Fibroblast of the aortic adventitia (primary cell): ENCODE measurements around the gene EFHC2. TPM values are rescaled to one million over a fixed set of nuclear protein-coding genes. Genes with fewer than 3 reads are reported as not detected.

Experiments used
- DNase-seq: peaks from one replicate; pipeline ENCODE4 v3.0.0-alpha.2; 2010; ENCODE audit warnings: low read depth
- H3K4me3 ChIP-seq: 2 replicates; pipeline ENCODE4 v1.5.1; 2011; ENCODE audit warnings: low read depth, mild to moderate bottlenecking, control low read depth, low read length, moderate library complexity
- CTCF ChIP-seq: IDR thresholded peaks from 2 replicates; pipeline ENCODE4 v1.5.1; 2011; ENCODE audit warnings: mild to moderate bottlenecking, low read length, control low read depth, inconsistent platforms; ENCODE audit not compliant: insufficient read depth
- total RNA-seq: library from RNA; depleted of rRNA; stranded (reverse); fragments of >200 nt; gene quantifications from 2 replicates; pipeline ENCODE4 v1.2.3, GENCODE V29; 2012; ENCODE audit warnings: low replicate concordance

EFHC2 gene
- total RNA-seq, 1 donor: 0.45 TPM

GRCh38 chrX:44240036-44240435, 103.4 kb downstream of the EFHC2 start:
- DNase-seq: no peak
- no peak for TF ChIP-seq CTCF
- no peak overlapping the region for H3K4me3 ChIP-seq

GRCh38 chrX:44239036-44239435, 104.4 kb downstream of the EFHC2 start:
- no peak for TF ChIP-seq CTCF
- DNase-seq: no peak
- no peak overlapping the region for H3K4me3 ChIP-seq

- no peak overlapping the region for H3K4me3 ChIP-seq
- DNase-seq: no peak
- no peak for TF ChIP-seq CTCF
Observed at GRCh38 chrX:44235534-44235933, 107.9 kb downstream of the EFHC2 start.

GRCh38 chrX:44234541-44234940, 108.9 kb downstream of the EFHC2 start:
- TF ChIP-seq CTCF: no peak
- H3K4me3 ChIP-seq: no peak overlapping the region
- DNase-seq: no peak

GRCh38 chrX:44234116-44234515, 109.4 kb downstream of the EFHC2 start:
- no peak for DNase-seq
- TF ChIP-seq CTCF: no peak

GRCh38 chrX:44232081-44232480, 111.4 kb downstream of the EFHC2 start:
- no peak for TF ChIP-seq CTCF
- DNase-seq: no peak
- H3K4me3 ChIP-seq: no peak overlapping the region

More at GRCh38 chrX:44234116-44234515, 109.4 kb downstream of the EFHC2 start:
- H3K4me3 ChIP-seq: no peak overlapping the region

GRCh38 chrX:44228621-44229020, 114.9 kb downstream of the EFHC2 start:
- TF ChIP-seq CTCF: no peak
- DNase-seq: no peak
- H3K4me3 ChIP-seq: no peak overlapping the region
